NCI-H2171 (cell line): ENCODE results near the gene RPL35.

Source experiments
- DNase-seq: peaks from one replicate; lab custom pipeline; 2025; lab: John Stamatoyannopoulos, UW

Gene RPL35

GRCh38 chr9:124861342-124862229 lies at the start of gene RPL35, which contains the start of gene ARPC5L:
RPL35 (minus strand) TSS chr9:124861957; CDS start chr9:124861912, 45 bp downstream.
ARPC5L (plus strand) TSS chr9:124862130; CDS start chr9:124869291, 7,161 bp downstream.
- peak; percentile 95 for DNase-seq

GRCh38 chr9:124908098-124908497 lies 46.3 kb upstream of the RPL35 start:
- no peak for DNase-seq

DNA sequence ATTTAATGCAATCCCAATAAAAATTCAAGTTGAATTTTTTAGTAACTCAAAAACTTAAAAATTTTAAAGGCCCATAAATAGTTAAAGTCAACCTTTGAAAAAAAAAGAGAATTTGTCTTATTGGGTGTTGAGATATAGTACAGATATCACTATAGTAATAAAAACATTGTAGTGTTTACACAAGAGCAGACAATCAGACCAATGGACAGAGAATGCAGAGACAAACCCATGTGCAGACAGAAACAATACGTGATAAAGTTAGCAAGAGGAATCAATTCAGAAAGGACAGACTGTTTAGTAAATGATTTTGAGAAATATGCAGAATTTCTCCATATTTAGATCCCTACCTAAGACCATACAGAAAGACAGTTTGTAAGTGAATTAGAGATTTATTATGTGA lies 45.2 kb upstream of the RPL35 start:
- DNase-seq, result no peak

- DNase-seq, result no peak
Measured at GRCh38 chr9:124899845-124900244, 38.1 kb upstream of the RPL35 start.

DNA sequence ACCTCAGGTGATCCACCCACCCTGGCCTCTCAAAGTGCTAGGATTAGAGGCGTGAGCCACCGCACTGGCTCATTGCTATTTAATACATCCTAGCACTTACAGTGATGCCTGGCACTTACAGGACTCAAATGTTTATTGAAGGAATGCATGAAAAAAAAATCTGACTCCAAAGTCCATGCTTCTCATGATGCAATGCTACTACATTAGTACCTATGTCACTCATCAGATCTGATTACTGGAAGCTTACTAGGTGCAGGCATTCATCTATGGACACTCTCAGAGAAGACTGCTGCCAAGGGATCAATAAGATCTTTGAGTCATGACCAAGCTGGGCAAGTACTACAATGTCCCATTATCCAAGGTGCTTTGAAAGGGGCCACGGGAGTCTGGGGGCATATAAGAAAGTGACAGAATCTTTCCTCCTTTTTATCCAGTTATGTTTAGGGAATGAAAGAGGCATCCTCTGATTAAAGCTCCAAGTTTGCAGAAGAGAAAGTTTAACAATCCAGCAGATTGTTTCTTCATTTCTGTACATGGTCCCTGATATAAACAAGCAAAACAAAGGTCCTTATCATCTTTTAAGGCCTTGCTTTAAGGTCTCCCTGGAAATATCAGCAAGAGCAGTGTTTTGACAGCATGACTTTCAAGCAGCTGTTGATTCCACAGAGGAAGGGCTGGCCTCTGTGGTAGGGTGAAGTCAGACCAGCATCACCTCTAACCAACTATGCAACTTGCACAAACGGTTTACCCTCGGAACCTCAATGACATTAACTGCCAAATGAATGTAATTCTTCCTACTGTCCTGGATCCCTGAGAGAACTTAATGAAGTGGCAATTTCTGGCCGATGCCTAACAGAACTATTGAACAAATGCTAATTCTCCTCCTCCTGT lies 36.1 kb upstream of the RPL35 start:
- no peak for DNase-seq

DNA sequence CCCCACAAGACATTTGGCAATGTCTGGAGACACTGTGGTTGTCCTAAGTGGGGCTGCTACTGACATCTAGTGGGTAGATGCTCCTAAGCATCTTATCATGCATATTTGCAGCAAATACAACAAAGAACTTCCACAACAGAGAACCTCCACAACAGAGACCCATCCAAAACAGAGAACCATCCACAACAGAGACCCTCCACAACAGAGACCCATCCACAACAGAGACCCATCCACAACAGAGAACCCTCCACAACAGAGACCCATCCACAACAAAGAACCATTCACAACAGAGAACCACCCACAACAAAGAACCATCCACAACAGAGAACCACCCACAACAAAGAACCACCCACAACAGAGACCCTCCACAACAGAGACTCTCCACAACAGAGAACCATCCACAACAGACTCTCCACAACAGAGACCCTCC lies 33.0 kb upstream of the RPL35 start:
- DNase-seq, result no peak

DNA sequence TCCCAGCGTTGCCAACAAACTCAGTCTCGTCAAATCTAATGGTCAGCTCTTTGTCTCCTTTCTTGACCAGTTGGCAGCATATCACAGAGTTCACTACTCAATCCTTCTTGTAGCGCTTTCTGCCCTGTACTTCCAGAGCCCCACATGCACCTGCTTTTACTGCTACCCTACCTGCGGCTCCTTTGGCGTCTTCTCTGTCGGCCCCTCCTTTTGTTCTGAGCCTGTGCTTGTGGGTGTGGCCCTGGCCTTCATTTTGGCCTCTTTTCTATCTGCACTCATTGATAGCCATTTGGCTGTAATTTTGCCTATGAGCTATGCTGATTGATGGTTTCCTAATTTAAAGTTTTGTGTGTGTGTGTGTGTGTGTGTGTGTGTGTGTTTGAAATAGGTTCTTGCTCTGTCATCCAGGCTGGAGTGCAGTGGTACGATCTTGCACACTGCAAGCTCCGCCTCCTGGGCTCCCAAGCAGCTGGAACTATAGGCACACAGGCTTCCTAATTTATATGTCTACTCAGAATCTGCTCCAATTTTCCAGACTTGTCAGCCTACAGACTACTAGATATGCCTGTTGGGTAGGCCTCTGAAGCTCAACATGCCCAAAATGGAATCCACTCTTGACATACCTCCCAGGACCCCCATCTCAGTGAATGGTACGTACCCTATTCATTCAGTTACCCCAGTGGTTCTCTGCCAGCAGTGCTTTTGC lies 32.4 kb upstream of the RPL35 start:
- no peak for DNase-seq

DNA sequence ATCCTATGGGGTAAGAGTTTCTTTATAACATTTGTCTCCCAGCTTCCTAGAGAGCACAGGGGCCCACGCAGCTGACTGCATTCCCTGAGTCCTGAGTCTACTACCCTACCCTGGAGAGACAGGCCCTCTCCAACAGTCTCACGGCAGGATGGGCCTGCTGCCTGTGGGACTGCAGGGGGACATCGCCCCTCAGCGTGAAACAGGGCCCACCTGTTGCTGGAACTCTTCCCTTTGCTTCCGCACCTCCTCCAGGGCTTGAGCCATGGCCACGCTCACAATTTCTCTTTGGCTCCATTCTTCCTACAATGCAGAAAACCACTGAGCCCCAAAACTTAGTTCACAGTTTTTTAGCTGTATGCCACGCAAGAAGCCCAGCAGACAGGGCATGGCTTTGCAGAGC lies 28.4 kb upstream of the RPL35 start:
- no peak for DNase-seq

- DNase-seq, result no peak
Measured at GRCh38 chr9:124889006-124889405, 27.2 kb upstream of the RPL35 start.

- no peak for DNase-seq
Measured at GRCh38 chr9:124887832-124888231, 26.1 kb upstream of the RPL35 start.

GRCh38 chr9:124886866-124887492 lies 25.2 kb upstream of the RPL35 start:
- no peak for DNase-seq

DNA sequence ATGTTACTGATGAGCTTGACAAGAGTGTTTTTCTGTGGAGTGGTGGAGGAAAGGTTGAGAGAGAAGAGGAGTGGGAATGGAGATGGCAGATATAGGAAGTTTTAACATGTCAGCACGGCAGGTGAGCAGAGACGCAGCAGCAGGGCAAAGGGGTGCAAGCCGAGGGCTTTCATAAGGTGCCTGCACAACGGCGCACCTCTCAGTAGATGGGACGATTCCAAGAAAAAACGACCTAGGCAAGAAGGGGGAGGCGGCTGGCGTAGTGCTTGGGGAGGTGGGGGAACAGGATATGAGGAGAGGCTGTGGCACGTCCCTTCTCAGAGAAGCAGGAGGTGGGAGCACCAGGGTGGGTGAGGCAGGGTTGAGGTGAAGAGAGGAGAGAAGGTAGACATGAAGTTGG lies 24.7 kb upstream of the RPL35 start:
- no peak for DNase-seq

GRCh38 chr9:124885551-124885950 lies 23.8 kb upstream of the RPL35 start:
- no peak for DNase-seq

- DNase-seq, result no peak
Measured at GRCh38 chr9:124884376-124884775, 22.6 kb upstream of the RPL35 start.

GRCh38 chr9:124882231-124882630 lies 20.5 kb upstream of the RPL35 start:
- no peak for DNase-seq

DNA sequence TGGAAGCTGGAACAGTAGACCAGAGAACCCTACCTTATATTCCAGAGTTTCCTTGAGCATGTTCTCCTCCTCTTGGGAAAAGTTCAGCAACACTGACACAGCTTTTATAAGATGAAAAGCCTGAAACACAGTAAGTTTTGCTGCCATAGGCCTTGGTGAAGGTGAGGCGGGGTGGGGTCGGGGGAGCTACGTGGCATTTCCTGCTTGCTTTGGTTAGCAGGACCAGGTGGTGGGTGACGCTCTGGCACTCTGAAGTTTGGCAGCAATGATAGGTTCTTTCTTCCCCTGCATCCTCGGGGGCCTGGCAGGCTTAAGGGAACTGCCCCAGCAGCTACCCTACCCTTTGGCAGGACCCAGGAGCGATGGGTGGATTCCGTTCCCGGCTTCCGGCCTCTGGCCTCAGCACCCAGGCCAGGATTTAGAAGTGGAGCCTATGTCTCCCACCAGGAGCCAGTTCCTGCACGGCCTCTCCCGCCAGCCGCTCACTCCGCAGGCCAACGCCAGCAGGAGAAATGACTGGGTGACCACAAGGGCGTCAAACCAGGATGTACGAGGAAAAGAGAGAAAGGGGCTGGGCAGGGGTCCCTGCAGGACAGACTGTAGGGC lies 19.5 kb upstream of the RPL35 start:
- no peak for DNase-seq

- DNase-seq, result no peak
Measured at GRCh38 chr9:124880501-124880900, 18.7 kb upstream of the RPL35 start.

DNA sequence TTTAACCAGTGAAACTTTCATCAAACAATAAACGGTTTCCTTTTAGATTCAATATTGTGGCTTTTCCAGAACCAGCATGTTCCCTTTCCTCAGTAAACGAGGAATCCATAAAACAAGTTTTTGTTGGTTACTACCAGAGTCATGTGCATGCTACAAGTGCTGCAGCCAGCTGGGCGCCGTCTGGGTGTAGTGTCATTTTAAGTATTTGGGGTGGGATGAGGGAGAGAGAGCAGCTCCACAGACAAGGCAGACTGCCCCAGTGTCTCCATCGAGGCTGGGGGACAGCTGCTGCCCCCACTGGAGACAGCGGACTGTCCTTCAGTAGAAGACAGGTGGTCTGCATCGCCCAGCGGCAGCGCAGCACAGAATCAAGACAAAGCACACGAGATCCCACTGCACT lies 17.5 kb upstream of the RPL35 start:
- DNase-seq, result no peak

- DNase-seq, result no peak
Measured at GRCh38 chr9:124878518-124878917, 16.8 kb upstream of the RPL35 start.

GRCh38 chr9:124878021-124878420 lies 16.3 kb upstream of the RPL35 start:
- no peak for DNase-seq
